Upper lobe of right lung (tissue), 1 donor: ENCODE measurements around the gene GRID2. TPM values are rescaled to one million over a fixed set of nuclear protein-coding genes. Genes with fewer than 3 reads are reported as not detected.

Source experiments
- ATAC-seq: fragments of 200-7000 bp; cut with Tn5 transposase; one replicate; pipeline ENCODE4 v1.9.1; 2020; ENCODE audit warnings: mild to moderate bottlenecking, moderate library complexity
- DNase-seq: peaks from one replicate; pipeline ENCODE4 v3.0.0-alpha.2; 2020
- H3K27ac ChIP-seq: fragments of 200-600 bp; one replicate; pipeline ENCODE4 v1.8.0; 2022
- H3K27me3 ChIP-seq: fragments of 200-600 bp; one replicate; pipeline ENCODE4 v1.8.0; 2022; ENCODE audit warnings: mild to moderate bottlenecking
- H3K36me3 ChIP-seq: fragments of 200-600 bp; one replicate; pipeline ENCODE4 v1.8.0; 2022
- H3K4me1 ChIP-seq: fragments of 200-600 bp; one replicate; pipeline ENCODE4 v1.8.0; 2022
- H3K4me3 ChIP-seq: fragments of 200-600 bp; one replicate; pipeline ENCODE4 v1.8.0; 2022; ENCODE audit warnings: mild to moderate bottlenecking
- H3K9me3 ChIP-seq: fragments of 200-600 bp; one replicate; pipeline ENCODE4 v1.8.0; 2022
- intact Hi-C: fragments of 100-400 bp; cut with DNase I; formaldehyde crosslinking; loops from one replicate; pipeline ENCODE4 v1.11.0; 2022
- total RNA-seq: library from RNA; stranded (reverse); fragmentation: NEBNext Ultra II Directional; extraction: Animal tissue kit (Norgen Biotek cat#: 25700); gene quantifications from one replicate; pipeline ENCODE4 v1.2.1, GENCODE V29; 2021
- TF ChIP-seq, protein P1 (sequence below): fragments of 200-600 bp; IDR thresholded peaks from one replicate; pipeline ENCODE4 v1.8.0; 2022; ENCODE audit warnings: antibody characterized with exemption
- donor health status: DM: no; HTN: yes; CAD: no; lungs with severe emphysema.

Gene GRID2
- total RNA-seq, 1 donor from 2014 or later, result not detected

GRCh38 chr4:93746031-93746430 lies 1442.3 kb downstream of the GRID2 start:
- no peaks in the 10 kb centered on the region for H3K9me3 ChIP-seq
- TF ChIP-seq, protein P1, sequence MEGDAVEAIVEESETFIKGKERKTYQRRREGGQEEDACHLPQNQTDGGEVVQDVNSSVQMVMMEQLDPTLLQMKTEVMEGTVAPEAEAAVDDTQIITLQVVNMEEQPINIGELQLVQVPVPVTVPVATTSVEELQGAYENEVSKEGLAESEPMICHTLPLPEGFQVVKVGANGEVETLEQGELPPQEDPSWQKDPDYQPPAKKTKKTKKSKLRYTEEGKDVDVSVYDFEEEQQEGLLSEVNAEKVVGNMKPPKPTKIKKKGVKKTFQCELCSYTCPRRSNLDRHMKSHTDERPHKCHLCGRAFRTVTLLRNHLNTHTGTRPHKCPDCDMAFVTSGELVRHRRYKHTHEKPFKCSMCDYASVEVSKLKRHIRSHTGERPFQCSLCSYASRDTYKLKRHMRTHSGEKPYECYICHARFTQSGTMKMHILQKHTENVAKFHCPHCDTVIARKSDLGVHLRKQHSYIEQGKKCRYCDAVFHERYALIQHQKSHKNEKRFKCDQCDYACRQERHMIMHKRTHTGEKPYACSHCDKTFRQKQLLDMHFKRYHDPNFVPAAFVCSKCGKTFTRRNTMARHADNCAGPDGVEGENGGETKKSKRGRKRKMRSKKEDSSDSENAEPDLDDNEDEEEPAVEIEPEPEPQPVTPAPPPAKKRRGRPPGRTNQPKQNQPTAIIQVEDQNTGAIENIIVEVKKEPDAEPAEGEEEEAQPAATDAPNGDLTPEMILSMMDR, result no peak
- peaks cover 6% of the 10 kb centered on the region for H3K4me1 ChIP-seq
- no peak overlapping the region for H3K27ac ChIP-seq
- no peak overlapping the region for H3K4me3 ChIP-seq
- DNase-seq, result no peak
- no peaks in the 10 kb centered on the region for H3K36me3 ChIP-seq
- intact Hi-C loops, result no loop called here
- no peak for ATAC-seq
- no peaks in the 10 kb centered on the region for H3K27me3 ChIP-seq

DNA sequence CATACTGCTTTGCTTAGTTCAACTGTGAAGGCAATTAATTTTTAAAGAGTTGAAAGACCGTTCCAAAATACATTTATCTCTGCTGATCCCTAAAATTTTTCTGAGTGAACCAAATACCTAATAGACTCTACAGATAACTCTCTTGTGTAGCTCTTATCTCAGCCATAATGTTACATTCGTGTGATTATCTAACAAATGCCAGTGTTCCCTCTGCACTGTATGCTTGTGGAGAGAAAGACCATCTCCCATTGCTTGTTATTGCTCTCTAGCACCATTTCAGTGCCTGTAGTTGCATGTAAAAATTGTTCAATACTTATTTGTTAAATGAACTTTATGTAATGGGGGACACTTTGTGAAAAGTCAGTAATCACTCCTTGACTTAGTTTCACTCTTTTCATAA lies 1443.5 kb downstream of the GRID2 start:
- no peak overlapping the region for H3K27ac ChIP-seq
- no peaks in the 10 kb centered on the region for H3K9me3 ChIP-seq
- DNase-seq (no peak), ATAC-seq (no peak)
- TF ChIP-seq, protein P1, result no peak
- no peak overlapping the region for H3K4me3 ChIP-seq
- peaks cover 6% of the 10 kb centered on the region for H3K4me1 ChIP-seq
- no peaks in the 10 kb centered on the region for H3K27me3 ChIP-seq
- intact Hi-C loops, result no loop called here
- no peaks in the 10 kb centered on the region for H3K36me3 ChIP-seq

GRCh38 chr4:93748373-93749291 lies 1444.9 kb downstream of the GRID2 start:
- Histone ChIP-seq H3K36me3 (no peaks in the 10 kb centered on the region), H3K27me3 (no peaks in the 10 kb centered on the region), H3K9me3 (no peaks in the 10 kb centered on the region), H3K27ac (no peak overlapping the region), H3K4me3 (no peak overlapping the region), H3K4me1 (peaks cover 6% of the 10 kb centered on the region)
- ATAC-seq, result no peak
- intact Hi-C loops, result no loop called here
- DNase-seq, result no peak
- TF ChIP-seq, protein P1, result no peak

GRCh38 chr4:93749292-93749761 lies 1445.6 kb downstream of the GRID2 start:
- Histone ChIP-seq H3K27ac (no peak overlapping the region), H3K9me3 (no peaks in the 10 kb centered on the region), H3K36me3 (no peaks in the 10 kb centered on the region), H3K4me1 (peaks cover 6% of the 10 kb centered on the region), H3K4me3 (no peak overlapping the region), H3K27me3 (no peaks in the 10 kb centered on the region)
- ATAC-seq (peak; percentile 55), DNase-seq (no peak)
- TF ChIP-seq, protein P1, result no peak
- intact Hi-C loops, result no loop called here

DNA sequence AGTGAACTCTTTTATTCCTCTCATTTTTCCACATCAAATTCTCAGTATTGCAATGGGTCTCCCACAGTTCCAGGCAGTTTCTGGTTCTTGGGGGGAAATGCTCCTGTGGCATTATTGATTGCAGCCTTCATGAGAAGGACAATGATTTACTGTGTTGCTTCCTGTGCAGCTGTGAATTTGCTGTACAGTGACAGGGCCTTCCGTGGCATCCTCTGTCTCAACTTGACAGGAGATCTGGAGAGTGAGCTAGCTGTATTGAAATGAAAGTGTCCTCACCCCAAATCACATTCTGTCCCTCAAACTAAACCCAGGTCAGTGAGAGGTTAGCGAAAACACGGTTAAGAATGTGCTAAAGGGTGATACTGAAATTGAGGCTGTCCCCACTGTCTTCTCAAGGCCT lies 1447.6 kb downstream of the GRID2 start:
- H3K9me3 ChIP-seq, result no peaks in the 10 kb centered on the region
- TF ChIP-seq, protein P1, result no peak
- DNase-seq (no peak), ATAC-seq (no peak)
- H3K27me3 ChIP-seq, result no peaks in the 10 kb centered on the region
- H3K27ac ChIP-seq, result no peak overlapping the region
- H3K4me1 ChIP-seq, result no peaks in the 10 kb centered on the region
- no peaks in the 10 kb centered on the region for H3K36me3 ChIP-seq
- H3K4me3 ChIP-seq, result no peak overlapping the region
- intact Hi-C loops, result no loop called here
